ENCODE data around the gene TRIP10.

Gene TRIP10

DNA sequence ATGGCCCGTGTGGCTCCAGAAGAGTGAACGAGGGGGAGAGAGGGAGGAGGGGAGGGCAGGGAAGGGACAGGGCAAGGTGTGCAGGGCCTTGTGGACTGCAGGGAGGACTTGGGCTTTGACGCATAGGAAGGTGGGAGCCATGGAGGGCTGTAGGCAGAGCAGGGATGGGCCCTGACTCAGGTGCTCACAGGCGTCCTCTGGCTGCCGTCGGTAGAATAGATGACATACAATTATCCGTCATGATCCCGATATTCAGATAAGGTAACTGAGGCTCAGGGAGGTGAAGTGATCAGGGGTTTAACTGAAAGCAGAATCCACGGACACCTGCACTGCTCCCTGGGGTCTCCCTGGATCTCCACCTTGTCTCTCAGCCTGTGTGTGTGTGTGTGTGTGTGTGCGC is 22.4 kb upstream of the TRIP10 start:
- peaks cover 0 to 23% of the 10 kb centered on the region in 2 donors for H3K27me3 ChIP-seq
- no peak overlapping the region for H3K27ac ChIP-seq
- no peaks in the 10 kb centered on the region for H3K4me1 ChIP-seq
- H3K9me3 ChIP-seq: no peaks in the 10 kb centered on the region
- no peak overlapping the region for H3K4me3 ChIP-seq
- H3K36me3 ChIP-seq: no peaks in the 10 kb centered on the region
- intact Hi-C loops (cut with DNase I; ENCODE audit: low total_unique reads): no loop called here
- TF ChIP-seq, protein P1, sequence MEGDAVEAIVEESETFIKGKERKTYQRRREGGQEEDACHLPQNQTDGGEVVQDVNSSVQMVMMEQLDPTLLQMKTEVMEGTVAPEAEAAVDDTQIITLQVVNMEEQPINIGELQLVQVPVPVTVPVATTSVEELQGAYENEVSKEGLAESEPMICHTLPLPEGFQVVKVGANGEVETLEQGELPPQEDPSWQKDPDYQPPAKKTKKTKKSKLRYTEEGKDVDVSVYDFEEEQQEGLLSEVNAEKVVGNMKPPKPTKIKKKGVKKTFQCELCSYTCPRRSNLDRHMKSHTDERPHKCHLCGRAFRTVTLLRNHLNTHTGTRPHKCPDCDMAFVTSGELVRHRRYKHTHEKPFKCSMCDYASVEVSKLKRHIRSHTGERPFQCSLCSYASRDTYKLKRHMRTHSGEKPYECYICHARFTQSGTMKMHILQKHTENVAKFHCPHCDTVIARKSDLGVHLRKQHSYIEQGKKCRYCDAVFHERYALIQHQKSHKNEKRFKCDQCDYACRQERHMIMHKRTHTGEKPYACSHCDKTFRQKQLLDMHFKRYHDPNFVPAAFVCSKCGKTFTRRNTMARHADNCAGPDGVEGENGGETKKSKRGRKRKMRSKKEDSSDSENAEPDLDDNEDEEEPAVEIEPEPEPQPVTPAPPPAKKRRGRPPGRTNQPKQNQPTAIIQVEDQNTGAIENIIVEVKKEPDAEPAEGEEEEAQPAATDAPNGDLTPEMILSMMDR (IDR thresholded peaks at IDR 0.05): no peak
- DNase-seq: no peak

DNA sequence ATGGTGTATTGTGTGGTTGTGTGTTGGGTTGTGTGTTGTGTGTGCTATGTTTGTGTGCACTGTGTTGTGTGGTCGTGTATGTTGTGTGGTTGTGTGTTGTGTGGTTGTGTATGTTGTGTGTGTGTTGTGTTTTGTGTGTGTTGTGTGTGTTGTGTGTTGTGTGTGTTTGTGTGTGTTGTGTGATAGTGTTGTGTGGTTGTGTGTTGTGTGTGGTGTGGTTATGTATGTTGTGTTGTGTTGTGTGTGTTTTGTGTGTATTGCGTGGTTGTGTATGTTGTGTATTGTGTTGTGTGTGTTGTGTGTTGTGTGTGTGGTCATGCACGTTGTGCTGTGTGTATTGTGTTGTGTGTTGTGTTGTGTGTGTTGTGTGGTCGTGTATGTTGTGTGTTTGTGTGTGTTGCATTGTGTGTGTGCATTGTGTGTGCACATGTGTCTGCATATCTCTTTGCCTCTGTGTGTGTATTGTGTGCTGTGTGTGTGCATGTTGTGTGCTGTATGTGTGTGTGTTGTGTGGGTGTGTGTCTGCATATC is 22.0 kb upstream of the TRIP10 start:
- no peaks in the 10 kb centered on the region for H3K4me1 ChIP-seq
- TF ChIP-seq, protein P1 (IDR thresholded peaks at IDR 0.05): no peak
- H3K27me3 ChIP-seq: peaks cover 0 to 22% of the 10 kb centered on the region in 2 donors
- DNase-seq: no peak
- no peak overlapping the region for H3K4me3 ChIP-seq
- intact Hi-C loops (cut with DNase I; ENCODE audit: low total_unique reads): no loop called here
- no peaks in the 10 kb centered on the region for H3K36me3 ChIP-seq
- no peak overlapping the region for H3K27ac ChIP-seq
- H3K9me3 ChIP-seq: no peaks in the 10 kb centered on the region

DNA sequence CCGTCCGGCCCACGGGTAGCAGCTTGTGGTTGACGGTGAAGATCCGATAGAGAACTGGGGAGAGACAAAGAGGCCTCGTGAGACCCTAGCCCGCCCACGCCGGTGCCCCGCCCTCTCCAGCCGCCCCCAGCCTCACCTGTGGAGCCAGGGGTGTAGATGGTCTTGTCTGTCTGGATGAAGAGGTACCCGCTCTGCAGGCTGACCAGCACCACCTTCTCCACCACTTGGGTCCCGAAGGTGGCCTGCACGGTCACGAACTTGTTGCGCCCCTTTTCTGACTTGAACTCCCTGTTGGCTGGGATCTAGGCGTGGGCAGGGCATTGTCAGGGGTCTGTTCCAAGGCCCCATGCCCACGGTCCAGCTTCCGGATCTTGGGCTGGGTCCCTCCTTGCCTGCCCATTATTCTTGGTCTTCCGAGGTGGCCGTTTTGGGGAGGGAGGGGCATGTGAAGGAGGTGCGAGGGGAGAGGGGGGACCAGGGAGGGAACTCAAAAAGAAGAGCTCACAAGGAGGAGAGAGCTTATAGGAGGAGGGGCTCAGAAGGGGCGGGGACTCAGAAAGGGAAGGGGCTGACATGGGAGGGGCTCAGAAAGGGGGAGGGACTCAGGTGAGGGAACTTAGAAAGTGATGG is 21.3 kb upstream of the TRIP10 start:
- H3K4me3 ChIP-seq: no peak overlapping the region
- intact Hi-C loops (cut with DNase I; ENCODE audit: low total_unique reads): no loop called here
- no peak for DNase-seq

DNA sequence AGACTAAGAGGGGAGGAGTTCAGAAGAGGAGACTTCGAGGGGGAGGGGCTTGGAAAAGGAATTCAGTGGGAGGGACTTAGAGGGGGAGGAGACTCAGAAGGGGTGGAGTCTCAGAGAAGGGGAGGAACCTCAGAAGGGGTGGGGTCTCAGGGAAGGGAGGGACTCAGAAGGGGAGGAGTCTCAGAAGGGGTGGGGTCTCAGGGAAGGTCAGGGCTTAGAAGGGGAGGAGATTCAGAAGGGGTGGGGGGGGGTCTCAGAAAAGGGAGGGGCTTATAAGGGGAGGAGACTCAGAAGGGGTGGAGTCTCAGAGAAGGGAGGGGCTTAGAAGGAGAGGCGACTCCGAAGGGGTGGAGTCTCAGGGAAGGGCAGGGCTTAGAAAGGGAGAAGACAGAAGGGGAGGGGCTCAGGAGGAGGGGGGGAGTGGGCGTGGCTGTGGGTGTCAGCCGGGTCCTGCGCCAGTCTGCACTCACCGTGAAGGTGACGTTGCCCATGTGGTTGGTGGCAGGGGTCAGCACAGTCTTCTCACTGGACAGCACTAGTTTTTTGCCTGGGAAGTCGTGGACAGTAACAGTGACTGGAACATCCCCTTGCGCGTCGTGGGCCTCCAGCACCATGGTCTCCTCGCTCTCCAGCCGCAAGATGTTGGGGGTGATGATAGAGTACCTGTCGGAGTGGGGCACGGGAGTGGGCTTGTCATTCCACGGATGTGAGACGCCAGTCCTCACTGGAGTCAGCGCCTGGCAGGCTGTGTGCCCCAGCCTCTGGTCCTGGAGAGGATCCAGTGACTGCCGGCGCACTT is 20.5 kb upstream of the TRIP10 start:
- H3K27ac ChIP-seq: no peak overlapping the region
- no peaks in the 10 kb centered on the region for H3K36me3 ChIP-seq
- no peak overlapping the region for H3K4me3 ChIP-seq
- H3K4me1 ChIP-seq: peaks cover 0 to 7% (median 2%) of the 10 kb centered on the region in 4 donors
- no peaks in the 10 kb centered on the region for H3K9me3 ChIP-seq
- DNase-seq: no peak
- intact Hi-C loops (cut with DNase I; ENCODE audit: low total_unique reads): no loop called here
- TF ChIP-seq, protein P1 (IDR thresholded peaks at IDR 0.05): no peak
- peaks cover 0 to 19% of the 10 kb centered on the region in 2 donors for H3K27me3 ChIP-seq

More for the DNA sequence above, 21.3 kb upstream of the TRIP10 start:
- H3K36me3 ChIP-seq: no peaks in the 10 kb centered on the region
- H3K27ac ChIP-seq: no peak overlapping the region
- TF ChIP-seq, protein P1 (IDR thresholded peaks at IDR 0.05): no peak
- peaks cover 0 to 19% of the 10 kb centered on the region in 2 donors for H3K27me3 ChIP-seq
- H3K4me1 ChIP-seq: peaks cover 0 to 6% (median under 1%) of the 10 kb centered on the region in 4 donors
- no peaks in the 10 kb centered on the region for H3K9me3 ChIP-seq

DNA sequence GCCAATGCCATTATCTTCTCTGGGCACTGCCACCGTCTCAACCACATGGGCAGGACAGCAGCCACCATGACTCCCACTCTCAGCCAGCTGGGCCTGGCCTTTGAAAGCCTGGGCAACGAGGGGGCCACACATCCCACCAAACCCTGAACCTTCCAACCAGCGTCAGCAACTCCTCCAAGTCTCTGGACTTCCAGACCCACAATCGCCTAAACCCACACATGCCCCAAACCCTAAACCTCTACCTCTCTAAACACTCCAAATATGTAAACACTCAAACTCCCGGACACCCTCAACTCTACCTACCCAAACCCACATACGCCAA is 20.0 kb upstream of the TRIP10 start:
- Histone ChIP-seq H3K27me3 (peaks cover 0 to 18% of the 10 kb centered on the region in 2 donors), H3K4me3 (no peak overlapping the region), H3K36me3 (no peaks in the 10 kb centered on the region), H3K27ac (no peak overlapping the region), H3K9me3 (no peaks in the 10 kb centered on the region), H3K4me1 (peaks cover 0 to 7% (median 2%) of the 10 kb centered on the region in 4 donors)
- TF ChIP-seq, protein P1 (IDR thresholded peaks at IDR 0.05): no peak
- no peak for DNase-seq
- intact Hi-C loops (cut with DNase I; ENCODE audit: low total_unique reads): no loop called here

Data from tibial artery (tissue), 4 donors.